Measurements from ENCODE around the gene TTC17.
A peak's percentile ranks its signal among the peaks of the same experiment; 100 is the strongest.
"Not testable (repeated sequence)": the region's sequence is repeated elsewhere in the genome, so short reads cannot be mapped to it uniquely, and the experiment has no call there.

Gene TTC17
- total RNA-seq = 122 to 235 (median 158) reads per million in 9 experiments

- H3K9me3 Mint-ChIP-seq = no peaks in the 10 kb centered on the region
- DNase-seq = peak; percentile 89 to 90 (median 90)
- peak; percentile 93 for ATAC-seq (replicated peaks)
- peak within 1 kb of the TSS; percentile 98 to 100 for H3K4me3 Mint-ChIP-seq
- no peaks in the 10 kb centered on the region for H3K27me3 Mint-ChIP-seq
- H3K4me1 Mint-ChIP-seq (ENCODE audit: low read depth in 2 of 2) = peaks cover 30 to 47% of the 10 kb centered on the region in 2 donors
- peaks cover 22% of the 10 kb centered on the region for H3K36me3 Mint-ChIP-seq (ENCODE audit: insufficient read depth)
- peak within 1 kb of the TSS; percentile 97 to 98 for H3K27ac Mint-ChIP-seq
These were observed at the start of gene TTC17 for GRCh38 chr11:43358801-43359421. Gene TTC17, plus strand, starts transcription at chr11:43358920. Its CDS starts 35 bp downstream, at chr11:43358955.

DNA sequence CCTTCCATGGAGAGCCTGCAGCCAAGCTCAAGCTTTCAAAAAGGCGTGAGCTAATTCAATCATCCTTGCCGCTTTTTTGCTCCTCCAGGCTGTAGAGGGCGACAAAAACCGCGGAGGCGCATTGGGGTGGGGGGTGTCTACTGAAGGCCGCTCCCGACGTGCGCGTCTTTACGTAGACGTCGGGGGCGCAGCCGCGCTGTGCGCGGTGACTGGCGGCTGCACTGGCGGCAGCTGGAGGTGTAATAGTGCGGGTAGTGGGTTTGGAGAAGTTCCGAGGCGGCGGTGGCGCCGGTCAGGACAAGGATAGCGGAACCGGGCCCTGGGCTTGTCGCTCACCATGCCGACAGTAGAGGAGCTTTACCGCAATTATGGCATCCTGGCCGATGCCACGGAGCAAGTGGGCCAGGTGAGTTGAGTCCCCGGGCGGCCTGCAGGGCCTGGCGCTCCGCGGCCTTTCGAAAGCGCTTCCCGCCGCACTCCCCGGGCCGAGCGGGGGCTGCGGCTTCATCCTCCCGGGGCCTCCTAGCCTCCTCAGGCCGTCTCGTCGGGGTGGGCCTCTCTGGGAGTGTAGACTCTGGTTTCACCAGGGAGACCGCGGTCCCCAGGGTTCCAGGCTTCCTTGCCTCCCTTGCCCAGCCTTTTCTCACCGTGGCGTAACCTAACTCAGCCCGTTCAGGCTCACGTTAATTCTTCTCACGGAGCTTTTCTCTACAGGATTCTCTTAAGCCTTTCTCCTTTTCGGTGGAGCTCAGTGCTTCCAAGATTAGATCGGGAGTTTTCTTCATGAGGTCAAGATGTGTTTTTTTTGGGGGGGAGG is 46.7 kb upstream of the TTC17 start, which contains the start of gene API5:
Gene API5, plus strand, starts transcription at position 206 of the 817 bp plus-strand sequence. Its CDS starts 132 bp downstream, at position 338.
- ATAC-seq (replicated peaks) = peak; percentile 92
- Mint-ChIP-seq H3K27ac (peak within 1 kb of the TSS; percentile 82 to 95), H3K4me1 (ENCODE audit: low read depth in 2 of 2) (peaks cover 30 to 34% of the 10 kb centered on the region in 2 donors), H3K36me3 (ENCODE audit: insufficient read depth) (peaks cover 19% of the 10 kb centered on the region), H3K4me3 (peak within 1 kb of the TSS; percentile 84 to 97), H3K9me3 (no peaks in the 10 kb centered on the region), H3K27me3 (no peaks in the 10 kb centered on the region)
- DNase-seq = peak; percentile 89 to 90 (median 89)

- H3K36me3 Mint-ChIP-seq (ENCODE audit: insufficient read depth) = peaks cover 44% of the 10 kb centered on the region
- ATAC-seq (replicated peaks) = no peak
- no peak for DNase-seq
- H3K4me1 Mint-ChIP-seq (ENCODE audit: low read depth in 2 of 2) = peaks cover 30 to 37% of the 10 kb centered on the region in 2 donors
- peak overlapping the region in 1 of 2 donors; percentile 3 for H3K4me3 Mint-ChIP-seq
- no peaks in the 10 kb centered on the region for H3K9me3 Mint-ChIP-seq
- H3K27ac Mint-ChIP-seq = peak overlapping the region; percentile 46 to 51
- H3K27me3 Mint-ChIP-seq = no peaks in the 10 kb centered on the region
These were observed 42.8 kb upstream of the TTC17 start for GRCh38 chr11:43315966-43316365.

DNA sequence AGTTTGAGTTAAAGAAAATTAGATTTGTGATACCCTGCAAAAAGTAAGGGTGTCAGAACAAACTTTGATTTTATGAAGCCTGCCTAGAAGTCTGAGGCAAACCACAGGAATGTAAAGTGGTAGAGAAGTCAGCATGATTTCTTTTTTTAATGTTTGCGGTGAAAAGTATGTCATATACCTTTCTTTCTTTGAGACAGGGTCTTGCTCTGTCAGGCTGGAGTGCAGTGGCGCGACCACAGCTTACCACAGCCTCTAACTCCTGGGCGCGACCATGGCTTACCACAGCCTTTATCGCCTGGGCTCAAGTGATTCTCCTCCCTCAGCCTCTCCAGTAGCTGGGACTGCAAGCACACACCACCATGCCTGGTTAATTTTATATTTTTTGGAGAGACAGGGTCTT is 42.3 kb upstream of the TTC17 start:
- ATAC-seq (replicated peaks) = peak; percentile 8
- DNase-seq = peak; percentile 5 to 11 (median 8)
- no peaks in the 10 kb centered on the region for H3K9me3 Mint-ChIP-seq
- peak overlapping the region in 1 of 2 donors; percentile 3 for H3K4me3 Mint-ChIP-seq
- peaks cover 47% of the 10 kb centered on the region for H3K36me3 Mint-ChIP-seq (ENCODE audit: insufficient read depth)
- H3K27ac Mint-ChIP-seq = peak overlapping the region; percentile 46 to 51
- H3K27me3 Mint-ChIP-seq = no peaks in the 10 kb centered on the region
- peaks cover 28 to 37% of the 10 kb centered on the region in 2 donors for H3K4me1 Mint-ChIP-seq (ENCODE audit: low read depth in 2 of 2)

- Mint-ChIP-seq H3K27me3 (no peaks in the 10 kb centered on the region), H3K9me3 (no peaks in the 10 kb centered on the region), H3K36me3 (ENCODE audit: insufficient read depth) (peaks cover 92% of the 10 kb centered on the region), H3K4me3 (no peak overlapping the region), H3K4me1 (ENCODE audit: low read depth in 2 of 2) (no peaks in the 10 kb centered on the region), H3K27ac (no peak overlapping the region)
- DNase-seq (no peak), ATAC-seq (replicated peaks) (no peak)
These were observed 30.7 kb upstream of the TTC17 start for GRCh38 chr11:43327987-43328386.

DNA sequence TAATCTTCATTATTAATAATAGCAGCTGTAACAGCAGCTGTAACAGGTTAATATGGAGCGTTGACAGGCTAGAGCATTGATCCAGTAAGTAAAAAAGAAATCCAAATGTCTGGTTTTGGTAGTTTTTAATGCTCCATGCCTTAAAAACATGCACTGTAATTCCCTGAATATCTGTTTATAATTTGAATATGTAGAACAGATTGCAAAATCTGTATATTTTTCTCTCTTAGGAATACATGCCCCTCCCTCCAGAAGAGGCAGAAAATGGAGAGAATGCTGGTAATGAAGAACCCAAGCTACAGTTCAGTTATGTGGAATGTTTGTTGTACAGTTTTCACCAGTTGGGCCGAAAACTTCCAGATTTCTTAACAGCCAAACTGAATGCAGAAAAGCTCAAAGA is 30.2 kb upstream of the TTC17 start:
- peaks cover 90% of the 10 kb centered on the region for H3K36me3 Mint-ChIP-seq (ENCODE audit: insufficient read depth)
- no peak overlapping the region for H3K4me3 Mint-ChIP-seq

DNA sequence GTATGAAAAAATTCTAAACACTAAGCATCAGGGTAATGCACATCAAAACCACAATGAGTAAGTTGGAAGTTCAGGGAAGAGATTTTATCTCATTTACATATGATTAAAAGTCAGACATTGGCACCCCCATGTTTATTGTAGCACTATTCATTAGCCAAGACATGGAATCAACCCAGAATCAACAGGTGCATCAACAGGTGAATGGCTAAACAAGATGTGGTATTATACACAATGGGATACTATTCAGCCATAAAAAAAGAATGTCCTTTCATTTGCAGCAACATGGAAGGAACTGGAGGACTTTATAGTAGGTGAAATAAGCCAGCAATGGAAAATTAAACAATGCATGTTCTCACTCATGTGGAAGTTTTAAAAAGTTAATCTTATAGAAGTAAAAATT is 17.6 kb upstream of the TTC17 start:
- no peak for ATAC-seq (replicated peaks)
- Mint-ChIP-seq H3K27ac (no peak overlapping the region), H3K9me3 (no peaks in the 10 kb centered on the region), H3K4me1 (ENCODE audit: low read depth in 2 of 2) (no peaks in the 10 kb centered on the region), H3K27me3 (no peaks in the 10 kb centered on the region), H3K36me3 (ENCODE audit: insufficient read depth) (peaks cover 33% of the 10 kb centered on the region), H3K4me3 (no peak overlapping the region)
- DNase-seq = no peak

More for the DNA sequence above, 30.2 kb upstream of the TTC17 start:
- H3K27ac Mint-ChIP-seq = no peak overlapping the region
- H3K27me3 Mint-ChIP-seq = no peaks in the 10 kb centered on the region
- H3K4me1 Mint-ChIP-seq (ENCODE audit: low read depth in 2 of 2) = no peaks in the 10 kb centered on the region
- H3K9me3 Mint-ChIP-seq = no peaks in the 10 kb centered on the region
- DNase-seq (no peak), ATAC-seq (replicated peaks) (no peak)

- not testable (repeated sequence) for H3K4me1 Mint-ChIP-seq (ENCODE audit: low read depth in 2 of 2); H3K4me3 Mint-ChIP-seq; H3K36me3 Mint-ChIP-seq (ENCODE audit: insufficient read depth)
These were observed 7.3 kb upstream of the TTC17 start for GRCh38 chr11:43351426-43351825.

DNA sequence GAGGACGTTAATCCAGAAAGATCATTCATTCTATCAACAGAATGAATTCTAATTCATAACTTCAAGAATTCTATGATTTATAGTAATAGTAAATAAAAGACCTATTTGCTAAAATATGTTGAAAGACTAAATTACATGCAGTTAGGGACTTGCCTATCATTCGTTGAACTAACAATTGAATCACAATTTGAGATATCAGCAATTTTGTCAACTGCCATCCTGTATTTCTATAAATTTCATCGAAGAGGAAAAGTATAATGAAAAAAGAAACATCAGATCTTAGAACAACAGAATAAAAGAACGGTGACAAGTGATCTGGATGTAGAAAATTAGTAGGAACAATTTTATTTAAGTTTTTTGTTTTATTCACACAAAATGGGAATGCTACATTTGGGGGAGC is 4.4 kb upstream of the TTC17 start:
- no peaks in the 10 kb centered on the region for H3K27me3 Mint-ChIP-seq
- peaks cover 13% of the 10 kb centered on the region for H3K36me3 Mint-ChIP-seq (ENCODE audit: insufficient read depth)
- no peak for DNase-seq
- H3K27ac Mint-ChIP-seq = no peak overlapping the region
- no peak overlapping the region for H3K4me3 Mint-ChIP-seq
- H3K9me3 Mint-ChIP-seq = no peaks in the 10 kb centered on the region
- ATAC-seq (replicated peaks) = no peak
- H3K4me1 Mint-ChIP-seq (ENCODE audit: low read depth in 2 of 2) = peaks cover 10 to 14% of the 10 kb centered on the region in 2 donors

More at GRCh38 chr11:43351426-43351825, 7.3 kb upstream of the TTC17 start:
- not testable (repeated sequence) for H3K27me3 Mint-ChIP-seq; ATAC-seq (replicated peaks); DNase-seq; H3K9me3 Mint-ChIP-seq; H3K27ac Mint-ChIP-seq

GRCh38 chr11:43356336-43356735 is 2.4 kb upstream of the TTC17 start:
- DNase-seq = no peak
- Mint-ChIP-seq H3K36me3 (ENCODE audit: insufficient read depth) (peaks cover 20% of the 10 kb centered on the region), H3K27me3 (no peaks in the 10 kb centered on the region), H3K4me3 (no peak overlapping the region), H3K9me3 (no peaks in the 10 kb centered on the region), H3K27ac (no peak overlapping the region), H3K4me1 (ENCODE audit: low read depth in 2 of 2) (peaks cover 29 to 30% of the 10 kb centered on the region in 2 donors)
- no peak for ATAC-seq (replicated peaks)

GRCh38 chr11:43358279-43358800 is 380 bp upstream of the TTC17 start:
- peaks cover 22% of the 10 kb centered on the region for H3K36me3 Mint-ChIP-seq (ENCODE audit: insufficient read depth)
- no peaks in the 10 kb centered on the region for H3K9me3 Mint-ChIP-seq
- peak overlapping the region; percentile 97 to 98 for H3K27ac Mint-ChIP-seq
- DNase-seq (no peak), ATAC-seq (replicated peaks) (no peak)
- H3K27me3 Mint-ChIP-seq = no peaks in the 10 kb centered on the region
- H3K4me1 Mint-ChIP-seq (ENCODE audit: low read depth in 2 of 2) = peaks cover 30 to 42% of the 10 kb centered on the region in 2 donors
- peak overlapping the region; percentile 98 to 100 for H3K4me3 Mint-ChIP-seq

- DNase-seq = peak in 1 of 3 experiments; percentile 16
- peaks cover 32 to 47% of the 10 kb centered on the region in 2 donors for H3K4me1 Mint-ChIP-seq (ENCODE audit: low read depth in 2 of 2)
- ATAC-seq (replicated peaks) = peak; percentile 34
- peak overlapping the region; percentile 98 to 100 for H3K4me3 Mint-ChIP-seq
- peaks cover 22% of the 10 kb centered on the region for H3K36me3 Mint-ChIP-seq (ENCODE audit: insufficient read depth)
- peak overlapping the region; percentile 97 to 98 for H3K27ac Mint-ChIP-seq
- no peaks in the 10 kb centered on the region for H3K9me3 Mint-ChIP-seq
- no peaks in the 10 kb centered on the region for H3K27me3 Mint-ChIP-seq
These were observed 700 bp downstream of the TTC17 start for GRCh38 chr11:43359422-43359818.

DNA sequence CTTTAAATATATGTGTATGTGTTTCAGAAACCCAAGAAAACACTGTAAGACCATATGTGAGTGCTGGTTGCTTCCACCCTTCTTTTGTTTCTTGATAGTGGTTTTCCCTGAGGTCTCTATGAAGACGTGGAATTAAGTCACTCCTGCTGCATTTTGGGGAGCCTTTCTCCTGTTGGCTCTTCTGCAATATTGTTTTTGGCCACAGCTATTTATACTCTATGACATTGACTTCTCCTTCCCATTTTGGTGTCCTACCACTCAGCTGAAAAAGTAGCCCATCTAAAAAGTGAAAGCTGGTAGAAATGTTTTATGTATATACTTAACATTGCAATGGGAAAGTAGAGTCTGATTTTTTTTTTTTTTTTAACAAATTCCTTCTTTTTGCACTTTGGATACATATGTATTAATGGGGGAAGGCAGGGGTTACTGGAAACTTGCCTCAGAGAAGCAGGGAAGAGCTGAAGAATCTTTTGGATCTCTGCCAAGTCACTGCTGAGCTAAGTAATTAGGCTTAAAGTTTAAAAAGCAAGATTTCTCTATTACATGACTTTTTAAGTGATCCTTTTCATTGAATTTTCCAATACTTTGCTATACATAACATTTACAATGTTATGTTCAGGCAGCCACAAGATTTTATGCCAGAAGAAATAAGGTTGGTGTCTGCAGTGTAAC is 1.8 kb downstream of the TTC17 start:
- Mint-ChIP-seq H3K27ac (peak overlapping the region; percentile 97 to 98), H3K4me1 (ENCODE audit: low read depth in 2 of 2) (peaks cover 32 to 49% of the 10 kb centered on the region in 2 donors), H3K4me3 (peak overlapping the region; percentile 98 to 100), H3K27me3 (no peaks in the 10 kb centered on the region), H3K36me3 (ENCODE audit: insufficient read depth) (peaks cover 22% of the 10 kb centered on the region), H3K9me3 (no peaks in the 10 kb centered on the region)
- no peak for ATAC-seq (replicated peaks)
- DNase-seq = no peak

Measured in effector memory CD8-positive, alpha-beta T cell (primary cell).